T-cell (primary cell): ENCODE data around the gene KIAA1217. TPM values are rescaled to one million over a fixed set of nuclear protein-coding genes. Genes with fewer than 3 reads are reported as not detected.
A peak's percentile ranks its signal among the peaks of the same experiment; 100 is the strongest.

Experiments used
- ATAC-seq, 4 experiments: fragments of 200-7000 bp in 3 of 4; fragments of 150-1000 bp in 1 of 4; cut with Tn5 transposase; replicated peaks in 1 of 4; 1 replicate in 3 of 4; 2 replicates in 1 of 4; pipeline ENCODE4 v1.10.0; 2021; ENCODE audit warnings: moderate library complexity in 3 of 4, mild to moderate bottlenecking in 2 of 4, moderate number of reproducible peaks in 1 of 4
- CTCF ChIA-PET, 2 donors: fragments of 300-600 bp; sonication (Branson Sonifier 250); formaldehyde crosslinking; loops; one replicate each; lab custom pipeline; 2022; ENCODE audit warnings: antibody characterized with exemption in 2 of 2; lab: Charles Lee
- POLR2A ChIA-PET, 2 donors: fragments of 300-600 bp; sonication (Branson Sonifier 250); formaldehyde crosslinking; loops; one replicate each; lab custom pipeline; 2022; ENCODE audit warnings: antibody characterized with exemption in 2 of 2; lab: Charles Lee
- DNase-seq, 35 experiments: peaks; one replicate each; pipeline versions ENCODE4 v3.0.0 to v3.0.0-alpha.2; 2013 to 2023
- H3K27ac ChIP-seq: one replicate; pipeline ENCODE4 v1.5.1; 2013; ENCODE audit warnings: low read length
- H3K27me3 ChIP-seq, 2 experiments: replicated peaks in 1 of 2; 1 replicate in 1 of 2; 2 replicates in 1 of 2; pipeline versions ENCODE4 v1.6.1 to v1.7.0; 2013; ENCODE audit warnings: low read length in 1 of 2, mixed read lengths in 1 of 2; ENCODE audit not compliant: control insufficient read depth in 2 of 2, insufficient read depth in 2 of 2; ENCODE audit errors: extremely low read depth in 1 of 2
- H3K36me3 ChIP-seq, 2 donors: 1 replicate in 1 of 2; 2 replicates in 1 of 2; pipeline versions ENCODE4 v1.6.1 to v1.7.0; 2013; ENCODE audit warnings: low read length in 1 of 2; ENCODE audit not compliant: control insufficient read depth in 2 of 2, insufficient read depth in 1 of 2; ENCODE audit errors: extremely low read depth in 1 of 2
- H3K4me1 ChIP-seq, 2 experiments: 1 replicate in 1 of 2; 2 replicates in 1 of 2; pipeline versions ENCODE4 v1.6.1 to v1.7.0; 2013; ENCODE audit warnings: low read length in 2 of 2, mixed read lengths in 1 of 2; ENCODE audit not compliant: insufficient read depth in 2 of 2, control insufficient read depth in 1 of 2; ENCODE audit errors: extremely low read depth in 1 of 2
- H3K4me3 ChIP-seq, 2 donors: 1 replicate in 1 of 2; 2 replicates in 1 of 2; pipeline versions ENCODE4 v1.5.1 to v1.7.0; 2013; ENCODE audit warnings: mild to moderate bottlenecking in 2 of 2, low read length in 1 of 2, moderate library complexity in 1 of 2; ENCODE audit not compliant: control insufficient read depth in 1 of 2; ENCODE audit errors: extremely low read depth in 1 of 2
- H3K9me3 ChIP-seq: 2 replicates; pipeline ENCODE4 v1.7.0; 2013
- H3K27ac Mint-ChIP-seq, 2 donors: one replicate each; pipeline ENCODE4 v1.8.0; 2020 to 2021; ENCODE audit warnings: mild to moderate bottlenecking in 2 of 2, mixed read lengths in 2 of 2
- H3K27me3 Mint-ChIP-seq, 2 donors: one replicate each; pipeline ENCODE4 v1.8.0; 2021 to 2022; ENCODE audit warnings: mixed read lengths in 2 of 2
- H3K36me3 Mint-ChIP-seq: one replicate; pipeline ENCODE4 v1.8.0; 2021; ENCODE audit warnings: mixed read lengths
- H3K4me1 Mint-ChIP-seq, 3 donors: one replicate each; pipeline ENCODE4 v1.8.0; 2020 to 2022; ENCODE audit warnings: mixed read lengths in 3 of 3, mild to moderate bottlenecking in 1 of 3
- H3K4me3 Mint-ChIP-seq, 3 donors: one replicate each; pipeline ENCODE4 v1.8.0; 2020 to 2022; ENCODE audit warnings: mild to moderate bottlenecking in 3 of 3, mixed read lengths in 3 of 3, moderate library complexity in 3 of 3
- H3K9me3 Mint-ChIP-seq, 3 donors: one replicate each; pipeline ENCODE4 v1.8.0; 2020 to 2022; ENCODE audit warnings: mixed read lengths in 3 of 3
- WGBS: methylation state at CpG from one replicate; pipeline ENCODE4 v1.1.5; 2013; ENCODE audit warnings: missing lambda C conversion rate; ENCODE audit not compliant: insufficient coverage; 5-methylcytosine and 5-hydroxymethylcytosine counted together
- total RNA-seq, 35 experiments: library from RNA in 6 of 35; stranded (reverse) in 6 of 35; fragments of 120-200 nt in 1 of 35; gene quantifications; one replicate each; pipeline versions ENCODE4 v1.2.1 to v1.2.4 and lab custom pipeline; 2013 to 2026

Gene KIAA1217
- total RNA-seq, 5 donors from 2014 or later (not counting 1 experiment from before 2014, with no cell fraction given) = 0.12 to 1.2 (median 0.66) TPM; not detected in 1

DNA sequence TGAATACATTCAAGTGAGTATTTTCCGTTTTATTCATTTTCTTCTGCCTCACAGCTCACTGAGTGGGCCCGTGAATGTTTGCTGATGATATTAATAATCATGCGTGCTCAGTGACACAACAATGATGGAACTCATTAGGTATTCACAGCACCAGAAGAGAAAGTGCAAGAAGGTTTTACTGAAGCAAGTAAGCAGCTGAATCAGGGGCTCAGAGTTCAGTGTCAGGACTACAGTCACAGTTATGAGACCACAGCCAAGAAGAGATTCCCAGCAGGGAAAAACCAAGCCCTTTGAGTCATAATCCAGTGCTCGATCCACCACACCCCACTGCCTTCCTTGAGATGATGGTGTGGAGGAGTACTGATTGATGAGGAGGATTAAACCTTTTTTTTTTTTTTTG is 247.4 kb downstream of the KIAA1217 start:
- H3K36me3 Mint-ChIP-seq = no peaks in the 10 kb centered on the region
- CTCF ChIA-PET = no interaction called here
- H3K9me3 Mint-ChIP-seq = no peaks in the 10 kb centered on the region
- H3K27me3 Mint-ChIP-seq = peaks cover 29 to 33% of the 10 kb centered on the region in 2 donors
- Histone ChIP-seq H3K27ac (no peak overlapping the region), H3K4me3 (no peak overlapping the region), H3K9me3 (no peaks in the 10 kb centered on the region), H3K36me3 (no peaks in the 10 kb centered on the region), H3K4me1 (peaks cover 4 to 8% of the 10 kb centered on the region in 2 experiments), H3K27me3 (peaks cover 0 to 2% of the 10 kb centered on the region in 2 experiments)
- WGBS = 77% methylated on average over 2 of the region's 4 CpGs
- ATAC-seq (no peak), DNase-seq (no peak)
- peaks cover 8% of the 10 kb centered on the region in 3 donors for H3K4me1 Mint-ChIP-seq
- no peak overlapping the region for H3K4me3 Mint-ChIP-seq
- H3K27ac Mint-ChIP-seq = no peak overlapping the region
- POLR2A ChIA-PET = no interaction called here

- no peak overlapping the region for H3K4me3 Mint-ChIP-seq
- no peaks in the 10 kb centered on the region for H3K9me3 Mint-ChIP-seq
- Histone ChIP-seq H3K36me3 (no peaks in the 10 kb centered on the region), H3K9me3 (no peaks in the 10 kb centered on the region), H3K27me3 (peaks cover 0 to 2% of the 10 kb centered on the region in 2 experiments), H3K4me3 (no peak overlapping the region), H3K27ac (no peak overlapping the region), H3K4me1 (peaks cover 0 to 2% of the 10 kb centered on the region in 2 experiments)
- WGBS = 67% methylated on average over 6 of the region's 7 CpGs
- H3K27ac Mint-ChIP-seq = no peak overlapping the region
- peaks cover 0 to under 1% (median 0%) of the 10 kb centered on the region in 3 donors for H3K4me1 Mint-ChIP-seq
- DNase-seq = no peak
- peaks cover 25 to 28% of the 10 kb centered on the region in 2 donors for H3K27me3 Mint-ChIP-seq
- H3K36me3 Mint-ChIP-seq = no peaks in the 10 kb centered on the region
- ChIA-PET CTCF (no interaction called here), POLR2A (no interaction called here)
- ATAC-seq = no peak
These were observed 248.9 kb downstream of the KIAA1217 start for GRCh38 chr10:24457661-24458318.

DNA sequence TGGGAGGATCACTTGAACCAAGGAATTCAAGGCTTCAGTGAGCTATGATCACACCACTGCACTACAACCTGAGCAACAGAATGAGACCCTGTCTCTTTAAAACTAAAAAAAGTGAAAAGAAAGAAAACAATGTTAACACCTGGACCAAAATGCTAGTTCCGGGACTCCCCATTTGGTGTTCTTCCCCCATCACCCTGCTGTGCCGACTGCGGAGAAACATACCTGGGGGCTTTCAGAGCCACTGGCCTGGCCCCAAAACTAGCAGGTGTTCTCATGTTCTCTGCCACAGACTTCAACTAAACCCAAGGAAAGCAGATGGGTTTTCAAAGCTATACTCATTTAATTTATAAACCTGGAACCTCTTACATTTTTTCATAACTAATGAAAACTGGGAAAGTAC is 250.9 kb downstream of the KIAA1217 start:
- CTCF ChIA-PET = no interaction called here
- ATAC-seq = no peak
- WGBS = 90% methylated on average over 3 of the region's 3 CpGs

DNA sequence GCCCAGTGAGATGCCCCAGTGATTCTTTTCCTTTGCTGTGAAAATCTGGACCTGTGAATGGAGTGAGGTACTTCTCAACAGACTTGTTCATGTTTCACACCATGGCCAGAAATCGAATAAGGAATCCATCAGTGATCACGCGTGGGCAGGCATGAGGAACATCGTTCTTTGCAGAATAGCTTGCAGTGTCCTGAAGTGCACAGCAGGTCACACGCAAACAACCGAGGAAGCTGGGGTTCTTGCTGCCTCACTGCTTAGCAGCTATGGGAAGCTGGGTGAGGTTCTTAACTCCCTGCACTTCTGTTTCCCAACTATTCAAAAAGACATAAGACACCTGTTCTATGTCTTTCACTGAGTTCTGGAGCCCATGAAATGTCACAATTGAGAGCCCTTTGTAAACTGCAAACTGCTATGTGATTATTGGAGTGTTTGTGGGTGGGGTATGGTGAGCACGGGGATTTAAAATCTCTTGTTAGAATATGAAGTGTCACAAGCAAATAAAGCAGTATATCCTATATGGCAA is 253.4 kb downstream of the KIAA1217 start:
- 100% methylated on average over 1 of the region's 7 CpGs for WGBS
- Histone ChIP-seq H3K4me3 (no peak overlapping the region), H3K36me3 (no peaks in the 10 kb centered on the region), H3K27me3 (peaks cover 0 to 2% of the 10 kb centered on the region in 2 experiments), H3K9me3 (no peaks in the 10 kb centered on the region), H3K27ac (no peak overlapping the region), H3K4me1 (peaks cover 0 to 6% of the 10 kb centered on the region in 2 experiments)
- Mint-ChIP-seq H3K4me3 (no peak overlapping the region), H3K36me3 (no peaks in the 10 kb centered on the region), H3K4me1 (peaks cover 10 to 32% (median 29%) of the 10 kb centered on the region in 3 donors), H3K9me3 (no peaks in the 10 kb centered on the region), H3K27me3 (peaks cover 9 to 15% of the 10 kb centered on the region in 2 donors), H3K27ac (no peak overlapping the region)
- no peak for DNase-seq
- ChIA-PET POLR2A (no interaction called here), CTCF (no interaction called here)
- no peak for ATAC-seq

More for the DNA sequence above, 250.9 kb downstream of the KIAA1217 start:
- peaks cover 10 to 16% (median 14%) of the 10 kb centered on the region in 3 donors for H3K4me1 Mint-ChIP-seq
- Histone ChIP-seq H3K4me1 (peaks cover 2 to 6% of the 10 kb centered on the region in 2 experiments), H3K4me3 (no peak overlapping the region), H3K36me3 (no peaks in the 10 kb centered on the region), H3K9me3 (no peaks in the 10 kb centered on the region), H3K27me3 (peaks cover 0 to 2% of the 10 kb centered on the region in 2 experiments), H3K27ac (no peak overlapping the region)
- H3K27ac Mint-ChIP-seq = no peak overlapping the region
- no peaks in the 10 kb centered on the region for H3K36me3 Mint-ChIP-seq
- H3K27me3 Mint-ChIP-seq = peaks cover 20 to 23% of the 10 kb centered on the region in 2 donors
- no peaks in the 10 kb centered on the region for H3K9me3 Mint-ChIP-seq
- DNase-seq = no peak
- POLR2A ChIA-PET = no interaction called here
- H3K4me3 Mint-ChIP-seq = no peak overlapping the region

- no peak for ATAC-seq
- ChIA-PET POLR2A (no interaction called here), CTCF (no interaction called here)
- H3K27me3 ChIP-seq = no peaks in the 10 kb centered on the region
- H3K27me3 Mint-ChIP-seq = peaks cover 5 to 9% of the 10 kb centered on the region in 2 donors
- 90% methylated on average over 2 of the region's 6 CpGs for WGBS
- no peaks in the 10 kb centered on the region for H3K36me3 ChIP-seq
- no peak overlapping the region for H3K4me3 Mint-ChIP-seq
- no peaks in the 10 kb centered on the region for H3K9me3 ChIP-seq
- H3K4me3 ChIP-seq = no peak overlapping the region
- no peak overlapping the region for H3K27ac Mint-ChIP-seq
- no peaks in the 10 kb centered on the region for H3K36me3 Mint-ChIP-seq
- no peak overlapping the region for H3K27ac ChIP-seq
- H3K4me1 Mint-ChIP-seq = peaks cover 10 to 32% (median 29%) of the 10 kb centered on the region in 3 donors
- H3K9me3 Mint-ChIP-seq = no peaks in the 10 kb centered on the region
- DNase-seq = no peak
- H3K4me1 ChIP-seq = peaks cover 0 to 6% of the 10 kb centered on the region in 2 experiments
These were observed 254.1 kb downstream of the KIAA1217 start for GRCh38 chr10:24462889-24463552.

DNA sequence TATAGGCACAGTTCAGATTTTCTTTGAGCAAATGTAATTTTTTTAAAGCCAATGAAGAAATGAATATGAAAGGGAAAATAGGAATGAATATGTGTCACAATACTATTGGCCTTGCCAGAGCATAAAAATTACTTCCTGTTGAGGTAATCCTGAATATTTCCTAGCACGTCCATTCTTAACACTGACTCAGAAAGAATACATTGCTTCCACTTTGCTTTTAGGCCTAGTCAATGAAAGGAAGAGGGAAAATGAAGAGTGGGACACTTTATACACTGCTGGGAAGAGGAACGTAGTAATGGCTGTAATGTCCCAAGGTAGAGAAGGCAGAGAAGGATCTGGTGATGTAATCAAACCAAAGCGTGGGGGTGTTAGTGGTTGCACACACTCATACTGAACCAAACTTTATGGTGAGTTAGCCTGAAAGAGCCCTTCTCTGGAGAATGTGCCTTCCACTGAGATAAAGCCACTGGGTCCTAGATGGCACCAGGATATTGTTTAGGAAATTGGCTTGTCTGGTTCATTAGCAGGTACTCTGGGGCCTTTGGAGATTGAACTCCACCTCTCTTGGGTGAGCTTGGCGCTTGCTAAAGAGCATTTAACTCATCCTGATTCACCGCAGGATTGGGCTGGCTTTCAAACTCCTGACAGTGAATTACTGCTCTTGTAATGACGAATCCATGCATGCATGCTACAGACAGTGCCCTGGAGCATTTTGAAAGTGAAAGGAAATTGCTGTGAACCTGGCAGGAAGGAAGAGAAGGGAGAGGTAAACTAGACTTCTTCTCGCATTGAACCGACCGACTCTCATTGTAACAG is 254.9 kb downstream of the KIAA1217 start:
- Mint-ChIP-seq H3K9me3 (no peaks in the 10 kb centered on the region), H3K27me3 (peaks cover 0 to 4% of the 10 kb centered on the region in 2 donors), H3K4me1 (peaks cover 10 to 32% (median 29%) of the 10 kb centered on the region in 3 donors), H3K36me3 (no peaks in the 10 kb centered on the region), H3K4me3 (peak overlapping the region; percentile 48 to 66 (median 59)), H3K27ac (peak overlapping the region; percentile 81 to 87)
- Histone ChIP-seq H3K4me1 (peaks cover 0 to 6% of the 10 kb centered on the region in 2 experiments), H3K27me3 (no peaks in the 10 kb centered on the region), H3K4me3 (peak overlapping the region in 1 of 2 donors; percentile 29), H3K9me3 (no peaks in the 10 kb centered on the region), H3K27ac (peak overlapping the region; percentile 38), H3K36me3 (no peaks in the 10 kb centered on the region)
- ATAC-seq = peak in 2 of 4 experiments; percentile 48 to 72
- peak in 1 of 35 experiments; percentile 35 for DNase-seq
- CTCF ChIA-PET = no interaction called here
- POLR2A ChIA-PET = no interaction called here
- 55% methylated on average over 4 of the region's 9 CpGs for WGBS
